Activated CD4-positive, alpha-beta T cell treated with anti-CD3 and anti-CD28 coated beads, Interleukin-2, amount 10 ng/mL, durations not matched to agents 7 days and 5 days (primary cell): Measurements from ENCODE around the gene PEAK1. TPM values are rescaled to one million over a fixed set of nuclear protein-coding genes. Genes with fewer than 3 reads are reported as not detected.

Experiments used
- CTCF ChIA-PET: fragments of 350-600 bp; sonication (Branson Sonifier 250); formaldehyde crosslinking; loops from one replicate; lab custom pipeline; 2021; ENCODE audit warnings: antibody characterized with exemption; lab: Charles Lee
- POLR2A ChIA-PET: fragments of 350-600 bp; sonication (Branson Sonifier 250); formaldehyde crosslinking; loops from one replicate; lab custom pipeline; 2021; ENCODE audit warnings: antibody characterized with exemption; lab: Charles Lee
- DNase-seq: peaks from one replicate; pipeline ENCODE4 v3.0.0-alpha.2; 2020
- H3K27ac Mint-ChIP-seq: one replicate; pipeline ENCODE4 v1.8.0; 2021; ENCODE audit warnings: mild to moderate bottlenecking, moderate library complexity, mixed read lengths
- H3K27me3 Mint-ChIP-seq: one replicate; pipeline ENCODE4 v1.8.0; 2021; ENCODE audit warnings: mixed read lengths
- H3K36me3 Mint-ChIP-seq: one replicate; pipeline ENCODE4 v1.8.0; 2021; ENCODE audit warnings: low read depth, mixed read lengths
- H3K4me1 Mint-ChIP-seq: one replicate; pipeline ENCODE4 v1.8.0; 2021; ENCODE audit warnings: mixed read lengths
- H3K4me3 Mint-ChIP-seq: one replicate; pipeline ENCODE4 v1.8.0; 2021; ENCODE audit warnings: mild to moderate bottlenecking, moderate library complexity, mixed read lengths
- H3K9me3 Mint-ChIP-seq: one replicate; pipeline ENCODE4 v1.8.0; 2021; ENCODE audit warnings: mixed read lengths
- total RNA-seq, 2 experiments: library from RNA; stranded (reverse); gene quantifications; one replicate each; pipeline ENCODE4 v1.2.3, GENCODE V29; 2021

Gene PEAK1
- total RNA-seq, 2 experiments from 2014 or later, result 27.9 to 29.4 TPM

- ChIA-PET POLR2A (no interaction called here), CTCF (interaction anchor here (0.6 kb wide), 2 partner anchors 30 to 479 kb away, joined by 3 to 4 read pairs; no protein-coding TSS in a partner anchor)
- Mint-ChIP-seq H3K27ac (no peak overlapping the region), H3K4me3 (no peak overlapping the region), H3K4me1 (peaks cover 21% of the 10 kb centered on the region), H3K27me3 (no peaks in the 10 kb centered on the region), H3K9me3 (no peaks in the 10 kb centered on the region), H3K36me3 (peaks cover 3% of the 10 kb centered on the region)
- DNase-seq, result no peak
These were observed 34.4 kb upstream of the PEAK1 start for GRCh38 chr15:77454265-77454664.

GRCh38 chr15:77446840-77447390 lies 27.0 kb upstream of the PEAK1 start:
- Mint-ChIP-seq H3K27me3 (no peaks in the 10 kb centered on the region), H3K4me3 (no peak overlapping the region), H3K27ac (no peak overlapping the region), H3K4me1 (peaks cover 8% of the 10 kb centered on the region), H3K36me3 (peaks cover 5% of the 10 kb centered on the region), H3K9me3 (no peaks in the 10 kb centered on the region)
- POLR2A ChIA-PET, result no interaction called here
- no peak for DNase-seq
- CTCF ChIA-PET, result interaction anchor here (1.1 kb wide), 1 partner anchor 17 kb away, joined by 3 read pairs; no protein-coding TSS in a partner anchor

- H3K36me3 Mint-ChIP-seq, result peaks cover 4% of the 10 kb centered on the region
- no peaks in the 10 kb centered on the region for H3K9me3 Mint-ChIP-seq
- no peak for DNase-seq
- H3K4me3 Mint-ChIP-seq, result no peak overlapping the region
- H3K27me3 Mint-ChIP-seq, result no peaks in the 10 kb centered on the region
- no peak overlapping the region for H3K27ac Mint-ChIP-seq
- peaks cover 15% of the 10 kb centered on the region for H3K4me1 Mint-ChIP-seq
- POLR2A ChIA-PET, result no interaction called here
- CTCF ChIA-PET, result interaction anchor here (2.2 kb wide), 1 partner anchor 19 kb away, joined by 5 read pairs; the partner anchor contains the start of gene HMG20A
These were observed 20.6 kb upstream of the PEAK1 start for GRCh38 chr15:77440378-77440999.

GRCh38 chr15:77437264-77437663 lies 17.4 kb upstream of the PEAK1 start:
- peaks cover 5% of the 10 kb centered on the region for H3K36me3 Mint-ChIP-seq
- DNase-seq, result no peak
- no peak overlapping the region for H3K27ac Mint-ChIP-seq
- ChIA-PET POLR2A (no interaction called here), CTCF (interaction anchor here (1.2 kb wide), 1 partner anchor 16 kb away, joined by 3 read pairs; no protein-coding TSS in a partner anchor)
- no peaks in the 10 kb centered on the region for H3K27me3 Mint-ChIP-seq
- H3K4me3 Mint-ChIP-seq, result no peak overlapping the region
- no peaks in the 10 kb centered on the region for H3K9me3 Mint-ChIP-seq
- peaks cover 12% of the 10 kb centered on the region for H3K4me1 Mint-ChIP-seq

GRCh38 chr15:77436822-77437221 lies 16.9 kb upstream of the PEAK1 start:
- Mint-ChIP-seq H3K4me3 (no peak overlapping the region), H3K27ac (no peak overlapping the region), H3K27me3 (no peaks in the 10 kb centered on the region), H3K36me3 (peaks cover 5% of the 10 kb centered on the region), H3K4me1 (peaks cover 10% of the 10 kb centered on the region), H3K9me3 (no peaks in the 10 kb centered on the region)
- POLR2A ChIA-PET, result no interaction called here
- CTCF ChIA-PET, result no interaction called here
- DNase-seq, result no peak

GRCh38 chr15:77430652-77431051 lies 10.7 kb upstream of the PEAK1 start:
- CTCF ChIA-PET, result interaction anchor here (0.8 to 1.2 kb wide), 2 partner anchors 10 to 17 kb away, joined by 3 to 4 read pairs; partner anchors contain the start of gene HMG20A
- DNase-seq, result no peak
- POLR2A ChIA-PET, result no interaction called here
- Mint-ChIP-seq H3K4me3 (no peak overlapping the region), H3K36me3 (peaks cover 10% of the 10 kb centered on the region), H3K27ac (no peak overlapping the region), H3K4me1 (peaks cover 34% of the 10 kb centered on the region), H3K27me3 (no peaks in the 10 kb centered on the region), H3K9me3 (no peaks in the 10 kb centered on the region)

- CTCF ChIA-PET, result interaction anchor here (0.7 to 1.2 kb wide), 4 partner anchors 9 to 1335 kb away, joined by 3 to 4 read pairs (median 3); partner anchors contain the start of gene HMG20A
- Mint-ChIP-seq H3K36me3 (peaks cover 10% of the 10 kb centered on the region), H3K4me3 (no peak overlapping the region), H3K9me3 (no peaks in the 10 kb centered on the region), H3K27me3 (no peaks in the 10 kb centered on the region), H3K27ac (no peak overlapping the region), H3K4me1 (peaks cover 35% of the 10 kb centered on the region)
- POLR2A ChIA-PET, result no interaction called here
- no peak for DNase-seq
These were observed 10.3 kb upstream of the PEAK1 start for GRCh38 chr15:77430213-77430612.

- H3K27ac Mint-ChIP-seq, result no peak overlapping the region
- CTCF ChIA-PET, result interaction anchor here (1.4 kb wide), 1 partner anchor 17 kb away, joined by 4 read pairs; no protein-coding TSS in a partner anchor
These were observed 7.0 kb upstream of the PEAK1 start for GRCh38 chr15:77426871-77427270.

GRCh38 chr15:77426377-77426776 lies 6.5 kb upstream of the PEAK1 start:
- Mint-ChIP-seq H3K4me3 (no peak overlapping the region), H3K36me3 (peaks cover 14% of the 10 kb centered on the region), H3K27ac (no peak overlapping the region), H3K9me3 (no peaks in the 10 kb centered on the region), H3K4me1 (peaks cover 60% of the 10 kb centered on the region), H3K27me3 (no peaks in the 10 kb centered on the region)
- DNase-seq, result no peak
- ChIA-PET POLR2A (no interaction called here), CTCF (interaction anchor here (1.4 kb wide), 1 partner anchor 16 kb away, joined by 4 read pairs; no protein-coding TSS in a partner anchor)

More at GRCh38 chr15:77426871-77427270, 7.0 kb upstream of the PEAK1 start:
- Mint-ChIP-seq H3K4me1 (peaks cover 55% of the 10 kb centered on the region), H3K36me3 (peaks cover 14% of the 10 kb centered on the region), H3K9me3 (no peaks in the 10 kb centered on the region), H3K27me3 (no peaks in the 10 kb centered on the region), H3K4me3 (peak overlapping the region; percentile 3)
- POLR2A ChIA-PET, result no interaction called here
- DNase-seq, result no peak

- peaks cover 55% of the 10 kb centered on the region for H3K4me1 Mint-ChIP-seq
- H3K36me3 Mint-ChIP-seq, result peaks cover 9% of the 10 kb centered on the region
- H3K27me3 Mint-ChIP-seq, result no peaks in the 10 kb centered on the region
- ChIA-PET POLR2A (no interaction called here), CTCF (no interaction called here)
- H3K4me3 Mint-ChIP-seq, result no peak overlapping the region
- H3K9me3 Mint-ChIP-seq, result no peaks in the 10 kb centered on the region
- no peak overlapping the region for H3K27ac Mint-ChIP-seq
- DNase-seq, result no peak
These were observed 5.2 kb upstream of the PEAK1 start for GRCh38 chr15:77425104-77425503.

- Mint-ChIP-seq H3K4me3 (peak overlapping the region; percentile 98), H3K9me3 (no peaks in the 10 kb centered on the region), H3K27ac (peak overlapping the region; percentile 97), H3K4me1 (peaks cover 54% of the 10 kb centered on the region), H3K27me3 (no peaks in the 10 kb centered on the region), H3K36me3 (peaks cover 6% of the 10 kb centered on the region)
- POLR2A ChIA-PET, result interaction anchor here (1.0 to 1.1 kb wide), 2 partner anchors 36 to 72 kb away, joined by 3 to 4 read pairs; no protein-coding TSS in a partner anchor
- peak; percentile 29 for DNase-seq
- CTCF ChIA-PET, result interaction anchor here (1.2 to 1.7 kb wide), 3 partner anchors 9 to 21 kb away, joined by 3 to 5 read pairs (median 4); no protein-coding TSS in a partner anchor
These were observed 1.4 kb upstream of the PEAK1 start for GRCh38 chr15:77421370-77421700.

- Mint-ChIP-seq H3K36me3 (peaks cover 6% of the 10 kb centered on the region), H3K4me1 (peaks cover 50% of the 10 kb centered on the region), H3K4me3 (peak within 1 kb of the TSS; percentile 98), H3K9me3 (no peaks in the 10 kb centered on the region), H3K27me3 (no peaks in the 10 kb centered on the region), H3K27ac (peak within 1 kb of the TSS; percentile 97)
- DNase-seq, result peak; percentile 69
- ChIA-PET POLR2A (interaction anchor here (0.6 to 1.1 kb wide), 3 partner anchors 37 to 85 kb away, joined by 3 to 4 read pairs (median 4); no protein-coding TSS in a partner anchor), CTCF (interaction anchor here (1.2 to 1.7 kb wide), 3 partner anchors 9 to 21 kb away, joined by 3 to 5 read pairs (median 4); no protein-coding TSS in a partner anchor)
These were observed 886 bp upstream of the PEAK1 start, which contains the start of gene HMG20A for GRCh38 chr15:77420610-77421369. HMG20A (plus strand) TSS chr15:77420888; CDS start chr15:77458408, 37,520 bp downstream.
